Activated CD4-positive, alpha-beta T cell treated with anti-CD3 and anti-CD28 coated beads for 48 hours (primary cell): ENCODE data around the gene SHISA9.
"Not testable (repeated sequence)": the region's sequence is repeated elsewhere in the genome, so short reads cannot be mapped to it uniquely, and the experiment has no call there.

Source experiments
- DNase-seq: peaks from one replicate; pipeline ENCODE4 v3.0.0-alpha.2; 2020

Gene SHISA9

DNA sequence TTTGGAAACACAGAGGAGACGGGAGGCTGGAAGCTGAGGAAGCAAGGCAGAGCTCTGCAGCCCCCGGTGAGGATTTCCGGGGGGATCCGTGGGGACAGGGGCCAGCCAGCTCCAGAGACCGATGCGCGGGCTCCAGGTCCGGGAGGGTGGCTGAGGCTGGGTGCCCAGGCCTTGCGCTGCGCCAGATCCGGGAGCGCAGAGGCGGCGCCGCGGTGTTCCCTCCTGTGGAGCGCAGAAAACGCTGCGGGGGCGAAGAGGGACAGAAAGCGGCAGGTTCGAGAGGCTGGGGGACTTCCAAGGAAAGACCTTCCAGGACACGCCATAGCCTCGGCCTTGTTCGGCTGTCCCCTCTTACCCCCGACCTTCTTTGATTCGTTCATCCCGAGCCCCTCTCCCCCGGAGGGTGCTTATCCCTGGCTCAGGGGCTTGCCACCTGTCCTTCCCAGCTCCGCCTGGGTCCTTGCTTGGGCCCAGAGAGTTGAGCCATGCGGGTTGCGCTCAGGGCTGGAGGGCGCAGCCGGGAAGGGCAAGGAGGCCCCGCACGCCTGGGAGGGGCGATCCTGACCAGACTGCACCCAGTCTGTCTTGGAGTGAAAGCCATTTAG, 697 bp upstream of the SHISA9 start:
- no peak for DNase-seq

GRCh38 chr16:12901204-12901596, 198 bp upstream of the SHISA9 start:
- no peak for DNase-seq

DNA sequence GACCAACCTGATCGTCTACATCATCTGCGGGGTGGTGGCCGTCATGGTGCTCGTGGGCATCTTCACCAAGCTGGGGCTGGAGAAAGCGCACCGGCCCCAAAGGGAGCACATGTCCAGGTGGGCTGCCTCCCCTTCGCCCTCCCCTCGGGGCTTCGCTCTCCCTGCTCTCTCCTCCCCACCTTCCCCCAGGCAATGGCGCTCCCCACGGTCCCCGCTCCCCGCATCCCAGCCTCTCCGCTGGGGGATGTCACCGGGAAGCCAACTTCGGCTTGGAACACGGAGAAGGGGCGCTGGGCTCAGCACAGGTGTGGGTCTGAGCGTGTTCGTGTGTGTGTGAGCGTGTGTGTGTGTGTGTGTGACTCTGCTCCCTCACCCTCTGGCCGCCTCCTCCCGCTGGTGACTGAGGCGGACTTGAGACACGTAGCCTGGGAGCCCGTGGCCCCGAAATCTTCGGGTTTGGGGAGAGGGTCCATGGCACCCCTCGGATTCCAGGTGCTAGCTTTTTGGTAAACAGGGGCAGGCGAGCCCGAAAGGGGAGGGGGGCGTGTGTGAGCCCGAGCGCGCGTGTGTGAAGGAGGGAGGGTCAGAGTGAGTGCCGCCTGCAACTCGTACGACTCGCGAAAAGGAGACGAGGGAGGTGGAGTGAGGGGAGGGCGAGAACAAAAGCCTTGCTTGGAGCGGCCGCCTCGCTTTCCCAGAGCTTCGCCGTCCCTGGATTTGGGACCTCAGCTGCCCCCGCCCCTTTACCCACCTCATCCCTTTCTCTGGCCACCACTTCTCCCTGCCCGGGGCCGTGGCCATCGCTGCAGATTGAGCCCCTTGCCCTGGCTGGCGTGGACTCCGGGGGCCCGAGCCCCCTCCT, 1.3 kb downstream of the SHISA9 start:
- no peak for DNase-seq

GRCh38 chr16:12903407-12904328, 2.3 kb downstream of the SHISA9 start:
- no peak for DNase-seq

DNA sequence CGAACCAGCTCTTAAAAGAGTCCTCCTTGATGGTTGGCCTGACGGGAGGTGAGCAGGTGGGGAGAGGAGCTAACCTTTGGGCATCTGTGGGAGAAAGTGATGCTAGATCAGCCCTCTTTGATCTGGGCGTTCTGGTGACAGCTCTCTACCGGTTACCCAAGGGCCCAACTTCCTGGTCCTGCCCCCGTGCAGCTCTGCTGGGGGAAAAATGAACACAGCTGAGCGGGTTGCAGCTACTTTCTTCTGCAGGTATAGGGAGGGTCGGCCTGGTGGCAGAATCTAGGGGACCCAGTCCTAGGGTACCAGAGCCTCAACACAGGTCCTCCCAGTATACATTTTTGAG, 2.9 kb downstream of the SHISA9 start:
- DNase-seq, result no peak

- no peak for DNase-seq
These were observed 4.9 kb downstream of the SHISA9 start for GRCh38 chr16:12906271-12906670.

- no peak for DNase-seq
These were observed 5.5 kb downstream of the SHISA9 start for GRCh38 chr16:12906765-12907516.

DNA sequence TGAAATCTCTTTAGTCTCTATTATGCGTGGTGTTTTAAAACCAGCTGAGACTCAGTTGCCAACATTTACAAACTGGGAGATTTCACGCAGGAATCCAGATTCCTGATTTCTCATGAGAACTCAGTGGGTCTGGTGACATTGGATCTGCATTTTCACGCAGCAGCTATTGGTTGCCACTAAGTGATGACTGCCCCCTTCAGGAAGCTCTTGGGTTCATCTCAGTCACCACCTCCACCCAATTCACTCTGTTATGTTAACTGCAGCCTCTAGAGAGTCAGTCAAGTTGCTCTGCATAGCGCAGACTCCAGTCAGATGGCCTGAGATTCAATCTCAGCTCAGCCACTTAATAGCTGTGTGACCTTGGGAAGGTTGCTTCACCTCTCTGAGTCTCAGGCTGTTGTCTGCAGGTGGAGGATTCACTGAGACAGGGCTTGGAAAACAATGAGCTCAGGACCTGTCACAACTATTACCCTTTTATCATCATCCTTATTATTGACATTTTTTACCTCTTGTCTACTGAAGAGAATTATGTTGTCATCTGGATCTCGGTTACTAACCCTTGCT, 6.4 kb downstream of the SHISA9 start:
- no peak for DNase-seq

DNA sequence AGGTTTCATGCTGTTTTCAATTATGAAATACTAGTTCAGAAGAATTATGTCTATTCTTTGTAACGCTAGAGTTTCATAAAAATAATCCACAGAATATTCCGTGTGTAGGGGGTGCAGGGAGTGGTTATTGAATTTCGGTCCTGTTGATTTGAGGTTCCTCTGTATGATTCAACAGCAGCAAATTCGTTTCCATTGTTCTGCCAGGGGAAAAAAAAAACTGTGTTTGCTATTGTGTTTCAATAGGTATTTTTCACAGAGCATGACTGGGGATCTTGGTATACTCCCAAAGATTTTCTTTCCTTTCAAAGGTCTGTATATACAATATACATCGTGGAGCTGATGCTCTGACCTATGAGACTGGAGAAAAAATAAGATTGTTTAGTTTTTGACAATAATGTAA, 15.8 kb downstream of the SHISA9 start:
- DNase-seq, result no peak

DNA sequence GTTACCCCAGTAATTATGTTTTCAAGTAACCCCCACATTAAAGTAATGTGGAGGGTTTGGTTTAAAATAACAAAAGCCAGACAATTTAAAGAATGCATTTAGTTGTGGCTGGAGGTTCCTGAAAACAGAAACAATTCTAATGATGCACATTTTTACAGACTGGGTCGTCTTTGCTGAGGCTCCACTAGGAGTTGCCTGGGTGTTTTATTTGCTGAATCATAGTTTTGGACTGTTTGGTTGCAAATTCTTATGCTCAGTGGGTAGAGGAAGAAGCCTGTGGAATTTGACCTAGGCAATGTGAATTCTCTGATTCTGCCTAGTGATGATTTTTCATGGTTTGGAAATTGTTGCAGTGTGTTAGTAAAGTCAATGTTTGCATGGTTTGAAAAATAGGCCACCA, 16.3 kb downstream of the SHISA9 start:
- no peak for DNase-seq

DNA sequence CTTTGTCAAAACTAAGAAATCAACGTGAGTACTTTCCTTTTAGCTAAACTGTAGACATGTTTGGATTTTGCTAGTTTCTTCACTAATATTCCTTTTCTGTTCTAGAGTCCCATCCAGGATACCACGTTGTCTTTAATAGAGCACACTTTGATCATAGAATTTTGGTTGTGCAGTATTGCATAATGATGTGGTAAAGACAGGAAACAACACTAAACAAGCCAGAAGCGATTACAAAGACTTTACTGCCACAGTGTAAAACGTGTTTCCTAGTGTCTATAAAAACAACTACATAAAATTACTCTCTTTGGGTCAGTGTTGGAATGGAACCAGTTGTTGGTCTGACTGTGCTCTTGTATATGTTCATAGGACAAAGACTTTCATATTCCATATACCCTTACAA, 19.3 kb downstream of the SHISA9 start:
- no peak for DNase-seq

GRCh38 chr16:12923640-12924039, 22.2 kb downstream of the SHISA9 start:
- not testable (repeated sequence) for DNase-seq

GRCh38 chr16:12925026-12925800, 23.8 kb downstream of the SHISA9 start:
- no peak for DNase-seq

DNA sequence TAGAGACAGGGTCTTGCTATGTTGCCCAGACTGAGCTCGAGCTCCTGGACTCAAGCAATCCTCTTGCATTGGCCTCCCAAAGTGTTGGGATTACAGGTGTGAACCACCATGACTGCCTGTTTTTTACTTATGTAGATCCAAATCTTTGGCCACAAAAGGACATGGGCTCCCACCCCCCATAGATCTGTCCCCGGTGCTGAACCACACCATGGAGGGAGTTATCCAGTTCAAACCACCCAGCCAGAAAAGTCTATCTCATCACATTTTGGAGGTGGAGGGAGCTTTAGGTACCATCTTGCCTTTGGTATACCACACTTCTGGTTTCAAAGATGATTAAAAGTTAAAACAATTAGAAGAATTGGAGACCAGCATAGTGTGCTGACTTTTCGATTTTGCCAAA, 26.2 kb downstream of the SHISA9 start:
- no peak for DNase-seq

GRCh38 chr16:12930881-12931280, 29.5 kb downstream of the SHISA9 start:
- no peak for DNase-seq

DNA sequence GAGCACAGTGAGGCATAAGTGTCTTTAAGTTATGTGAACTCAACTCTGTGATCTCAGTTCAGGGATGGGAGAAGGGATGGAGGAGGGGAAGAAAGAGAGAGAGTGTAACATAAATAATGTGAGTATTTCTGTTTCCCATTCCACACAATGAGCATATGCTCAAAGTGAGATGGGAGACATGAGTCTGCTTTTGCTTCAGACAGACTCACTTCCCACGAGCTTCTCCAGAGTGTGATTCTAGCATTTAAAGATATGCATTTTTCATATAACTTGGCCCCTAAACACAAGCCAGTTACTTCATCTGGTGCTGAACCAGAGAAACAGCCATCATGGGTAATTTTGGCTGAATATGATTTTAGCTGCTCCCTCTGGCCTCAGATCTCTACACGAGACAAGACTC, 35.0 kb downstream of the SHISA9 start:
- DNase-seq, result no peak

GRCh38 chr16:12941896-12942295, 40.5 kb downstream of the SHISA9 start:
- DNase-seq, result no peak

- DNase-seq, result no peak
These were observed 41.5 kb downstream of the SHISA9 start for GRCh38 chr16:12942861-12943260.

DNA sequence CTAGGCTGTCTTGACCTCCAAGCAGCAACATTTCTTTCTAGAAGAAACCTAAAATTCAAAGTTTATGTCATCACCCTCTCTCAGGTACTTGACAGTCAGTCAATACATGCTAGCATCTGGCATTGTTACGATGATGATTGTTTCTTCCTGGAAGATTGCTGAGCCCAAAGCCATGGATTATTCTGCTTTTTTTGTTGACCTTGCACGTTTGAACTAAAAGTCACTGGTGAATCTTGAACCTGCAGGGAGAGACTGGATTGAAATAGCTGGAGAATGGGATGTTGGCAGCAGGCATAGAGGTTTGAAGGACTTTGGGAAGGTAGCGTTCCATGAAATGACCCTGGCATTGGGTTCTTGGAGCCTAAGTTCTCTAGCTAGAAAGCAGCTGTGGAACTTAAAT, 42.9 kb downstream of the SHISA9 start:
- DNase-seq, result no peak

- DNase-seq, result no peak
These were observed 50.0 kb downstream of the SHISA9 start for GRCh38 chr16:12951392-12951791.

GRCh38 chr16:12951976-12952375, 50.6 kb downstream of the SHISA9 start:
- DNase-seq, result no peak

GRCh38 chr16:12958366-12958765, 57.0 kb downstream of the SHISA9 start:
- DNase-seq, result no peak
